ENCODE measurements around the gene ZFYVE28. TPM values are rescaled to one million over a fixed set of nuclear protein-coding genes. Genes with fewer than 3 reads are reported as not detected.
"Not testable (repeated sequence)": the region's sequence is repeated elsewhere in the genome, so short reads cannot be mapped to it uniquely, and the experiment has no call there.

The ZFYVE28 gene
- polyA plus RNA-seq, 1 of the 3 experiments (the other 2 are of a cell fraction), result 3.2 TPM

GRCh38 chr4:2222838-2223237, 195.6 kb downstream of the ZFYVE28 start:
- no peaks in the 10 kb centered on the region; a peak in 1 of 4 replicates for H3K4me1 ChIP-seq (ENCODE audit: control insufficient read depth in 1 of 2, insufficient read depth in 2 of 2, low read depth in 1 of 2, low read length in 1 of 2)
- no peak for DNase-seq
- no peak overlapping the region for H3K27ac ChIP-seq (ENCODE audit: low read depth in 2 of 2, low read length in 1 of 2)
- CTCF ChIA-PET, result interaction anchor here (1.4 to 3.3 kb wide), 2 partner anchors 214 to 310 kb away, joined by 3 to 9 read pairs; no protein-coding TSS in a partner anchor
- H3K36me3 ChIP-seq (replicated peaks in 1 of 2; ENCODE audit: control insufficient read depth in 1 of 2, insufficient read depth in 2 of 2, low read length in 1 of 2), result peaks cover 3 to 4% of the 10 kb centered on the region in 2 experiments
- TF ChIP-seq SIN3A (IDR thresholded peaks at IDR 0.05; ENCODE audit: borderline replicate concordance, low read depth, low read length) (no peak), RAD21 (IDR thresholded peaks at IDR 0.05; ENCODE audit: low read length) (no peak), RXRA (IDR thresholded peaks at IDR 0.05; ENCODE audit: borderline replicate concordance, low read depth) (no peak), USF1 (IDR thresholded peaks at IDR 0.05; ENCODE audit: borderline replicate concordance, low read depth) (no peak), RCOR1 (IDR thresholded peaks at IDR 0.05; ENCODE audit: low read length) (no peak)
- no peaks in the 10 kb centered on the region for H3K9me3 ChIP-seq
- no peak overlapping the region for H2AFZ ChIP-seq (ENCODE audit: low read depth)
- no peaks in the 10 kb centered on the region for H3K79me2 ChIP-seq (ENCODE audit: insufficient read depth)
- no peak overlapping the region for H3K4me2 ChIP-seq
- no peak overlapping the region for H3K9ac ChIP-seq
- POLR2A ChIA-PET, result no interaction called here
- no peaks in the 10 kb centered on the region for H3K27me3 ChIP-seq (ENCODE audit: insufficient read depth)
- 88% methylated on average over 2 of the region's 2 CpGs for WGBS (ENCODE audit: low lambda C conversion rate)
- H3K9me2 ChIP-seq, result no peaks in the 10 kb centered on the region
- H3K4me3 ChIP-seq (ENCODE audit: low read depth in 2 of 2, low read length in 1 of 2), result no peak overlapping the region
- H3F3A ChIP-seq (replicated peaks; ENCODE audit: insufficient read depth), result no peaks in the 10 kb centered on the region
- H4K20me1 ChIP-seq (ENCODE audit: insufficient read depth), result no peaks in the 10 kb centered on the region

- not testable (repeated sequence) for H3K4me1 ChIP-seq (ENCODE audit: control insufficient read depth in 1 of 2, insufficient read depth in 2 of 2, low read depth in 1 of 2, low read length in 1 of 2); H4K20me1 ChIP-seq (ENCODE audit: insufficient read depth); H3K9me2 ChIP-seq; H2AFZ ChIP-seq (ENCODE audit: low read depth); H3K27ac ChIP-seq (ENCODE audit: low read depth in 2 of 2, low read length in 1 of 2); H3F3A ChIP-seq (replicated peaks; ENCODE audit: insufficient read depth); H3K4me3 ChIP-seq (ENCODE audit: low read depth in 2 of 2, low read length in 1 of 2); H3K9ac ChIP-seq; DNase-seq; H3K9me3 ChIP-seq; H3K4me2 ChIP-seq; H3K27me3 ChIP-seq (ENCODE audit: insufficient read depth); H3K36me3 ChIP-seq (replicated peaks in 1 of 2; ENCODE audit: control insufficient read depth in 1 of 2, insufficient read depth in 2 of 2, low read length in 1 of 2); H3K79me2 ChIP-seq (ENCODE audit: insufficient read depth)
- POLR2A ChIA-PET, result interaction anchor here (2.2 kb wide), 1 partner anchor 248 kb away, joined by 9 read pairs; the partner anchor contains the start of gene RNF4
- 93% methylated on average over 4 of the region's 4 CpGs for WGBS (ENCODE audit: low lambda C conversion rate)
- CTCF ChIA-PET, result interaction anchor here (1.4 to 3.6 kb wide), 11 partner anchors 11 to 598 kb away, joined by 3 to 30 read pairs (median 16); no protein-coding TSS in a partner anchor
These were observed 197.1 kb downstream of the ZFYVE28 start for GRCh38 chr4:2221378-2221777.

DNA sequence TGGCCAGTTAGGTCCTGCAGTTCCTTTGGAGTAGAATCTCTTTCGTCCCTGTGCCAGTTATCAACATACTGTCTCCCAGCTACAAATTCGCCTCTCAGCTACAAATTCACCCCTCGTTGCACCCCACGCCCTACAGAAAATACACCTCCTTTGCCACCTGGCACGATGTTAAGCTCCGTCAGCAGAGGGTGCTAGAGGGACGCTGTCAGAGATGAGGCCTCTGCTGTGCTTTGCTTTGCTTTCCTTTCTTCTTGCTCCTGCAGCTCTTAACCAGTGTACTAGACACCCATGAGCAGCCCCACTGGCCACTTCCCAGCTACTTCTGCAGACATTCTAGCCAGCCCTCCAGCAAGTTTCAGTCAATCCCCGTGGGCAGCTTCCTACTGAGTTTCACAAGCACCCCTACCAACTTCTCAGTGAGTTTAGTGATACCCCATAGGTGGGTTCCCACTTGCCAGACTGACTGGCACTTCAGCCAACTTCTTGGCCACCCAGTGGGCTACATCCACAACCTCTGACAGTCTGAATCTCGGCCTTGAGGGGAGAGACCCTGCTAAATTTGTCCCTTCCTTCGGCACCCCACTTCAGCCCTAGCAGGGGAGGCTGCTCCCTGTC, 198.3 kb downstream of the ZFYVE28 start:
- H3K4me1 ChIP-seq (ENCODE audit: control insufficient read depth in 1 of 2, insufficient read depth in 2 of 2, low read depth in 1 of 2, low read length in 1 of 2), result no peaks in the 10 kb centered on the region; a peak in 1 of 4 replicates
- H3K27me3 ChIP-seq (ENCODE audit: insufficient read depth), result no peaks in the 10 kb centered on the region
- no peak overlapping the region for H3K9ac ChIP-seq
- H3F3A ChIP-seq (replicated peaks; ENCODE audit: insufficient read depth), result no peaks in the 10 kb centered on the region
- no peak overlapping the region for H3K27ac ChIP-seq (ENCODE audit: low read depth in 2 of 2, low read length in 1 of 2)
- no peaks in the 10 kb centered on the region for H4K20me1 ChIP-seq (ENCODE audit: insufficient read depth)
- H3K36me3 ChIP-seq (replicated peaks in 1 of 2; ENCODE audit: control insufficient read depth in 1 of 2, insufficient read depth in 2 of 2, low read length in 1 of 2), result peaks cover 0 to 4% of the 10 kb centered on the region in 2 experiments
- no peak overlapping the region; a peak in 1 of 4 replicates for H3K4me3 ChIP-seq (ENCODE audit: low read depth in 2 of 2, low read length in 1 of 2)
- no peaks in the 10 kb centered on the region for H3K9me2 ChIP-seq
- peak; percentile 63 for DNase-seq
- H2AFZ ChIP-seq (ENCODE audit: low read depth), result no peak overlapping the region
- ChIA-PET POLR2A (interaction anchor here (2.2 kb wide), 1 partner anchor 249 kb away, joined by 9 read pairs; the partner anchor contains the start of gene RNF4), CTCF (interaction anchor here (0.6 to 3.6 kb wide), 86 partner anchors 8 to 1198 kb away, joined by 3 to 30 read pairs (median 4); partner anchors contain the start of genes CFAP99, RNF4 and ZFYVE28)
- no peaks in the 10 kb centered on the region for H3K9me3 ChIP-seq
- WGBS (ENCODE audit: low lambda C conversion rate), result 21% methylated on average over 10 of the region's 10 CpGs
- no peak overlapping the region for H3K4me2 ChIP-seq
- TF ChIP-seq EZH2phosphoT487 (IDR thresholded peaks at IDR 0.05; ENCODE audit: borderline replicate concordance, low read depth) (no peak), EP300 (IDR thresholded peaks at IDR 0.05; ENCODE audit: borderline replicate concordance in 1 of 2, low read depth in 1 of 2, low read length in 1 of 2) (no peak), MAX (IDR thresholded peaks at IDR 0.05; ENCODE audit: low read depth) (no peak), CHD2 (IDR thresholded peaks at IDR 0.05; ENCODE audit: low read length, partially characterized antibody) (no peak), SMC3 (IDR thresholded peaks at IDR 0.05; ENCODE audit: low read depth, low read length) (peak; percentile 87), RAD21 (IDR thresholded peaks at IDR 0.05; ENCODE audit: low read length) (peak; percentile 96), GATA2 (CRISPR knock-in tag; IDR thresholded peaks at IDR 0.05) (no peak), FOSL2 (IDR thresholded peaks at IDR 0.05; ENCODE audit: borderline replicate concordance, low read depth) (no peak), JUND (IDR thresholded peaks at IDR 0.05) (no peak), MEF2A (IDR thresholded peaks at IDR 0.05; ENCODE audit: borderline replicate concordance, low read depth) (no peak), NFIC (IDR thresholded peaks at IDR 0.05; ENCODE audit: borderline replicate concordance) (no peak), RCOR1 (IDR thresholded peaks at IDR 0.05; ENCODE audit: low read length) (no peak), YY1 (IDR thresholded peaks at IDR 0.05; ENCODE audit: low read depth) (no peak), CTCF (IDR thresholded peaks at IDR 0.05) (peak; percentile 90), FOXM1 (IDR thresholded peaks at IDR 0.05; ENCODE audit: low read depth) (no peak)
- H3K79me2 ChIP-seq (ENCODE audit: insufficient read depth), result no peaks in the 10 kb centered on the region

All from SK-N-SH (cell line).